ENCODE measurements around the gene KDELR3. TPM values are rescaled to one million over a fixed set of nuclear protein-coding genes. Genes with fewer than 3 reads are reported as not detected.

KDELR3 gene
- total RNA-seq, 1 experiment from 2014 or later, result 33.1 TPM

- CTCF ChIA-PET, result interaction anchor here (1.5 kb wide), 1 partner anchor 48 kb away, joined by 5 read pairs; no protein-coding TSS in a partner anchor
- ATAC-seq (no peak), DNase-seq (ENCODE audit: low read depth, low spot score) (no peak)
- intact Hi-C loops (cut with micrococcal nuclease), result no loop called here
- RAD21 ChIA-PET (ENCODE audit: low non-redundant PET in 1 of 2, low total read pairs in 2 of 2, uncharacterized antibody in 2 of 2, unreplicated experiment in 2 of 2), result no interaction called here
- POLR2A ChIA-PET, result no interaction called here
- Histone ChIP-seq H2AFZ (ENCODE audit: low read depth, low read length, poor library complexity, severe bottlenecking) (no peak overlapping the region), H3K79me2 (ENCODE audit: insufficient read depth, low read length) (no peaks in the 10 kb centered on the region), H3K4me1 (ENCODE audit: control insufficient read depth in 1 of 2, insufficient read depth in 2 of 2, low read length in 2 of 2) (no peaks in the 10 kb centered on the region), H3K27ac (ENCODE audit: low read depth, low read length) (no peak overlapping the region), H3K9me2 (ENCODE audit: insufficient read depth) (no peaks in the 10 kb centered on the region), H3K4me3 (replicated peaks in 1 of 2; ENCODE audit: low read depth in 1 of 2, low read length in 2 of 2) (no peak overlapping the region), H3K36me3 (ENCODE audit: control insufficient read depth in 1 of 2, insufficient read depth in 2 of 2, low read length in 2 of 2) (no peaks in the 10 kb centered on the region), H4K20me1 (ENCODE audit: insufficient read depth) (no peaks in the 10 kb centered on the region), H3K4me2 (ENCODE audit: low read length) (no peak overlapping the region), H3K9ac (ENCODE audit: low read length) (no peak overlapping the region), H3K27me3 (ENCODE audit: insufficient read depth, low read length) (no peaks in the 10 kb centered on the region), H3K9me3 (ENCODE audit: control insufficient read depth in 1 of 2, insufficient read depth in 1 of 2, low read depth in 1 of 2, low read length in 2 of 2) (no peaks in the 10 kb centered on the region)
- TF ChIP-seq SP1 (IDR thresholded peaks at IDR 0.05; ENCODE audit: low read depth) (no peak), FOSL1 (IDR thresholded peaks at IDR 0.05; ENCODE audit: low read depth) (no peak), POLR2A (IDR thresholded peaks at IDR 0.05; ENCODE audit: borderline replicate concordance, extremely low read depth, insufficient read depth, insufficient read length) (no peak), EZH2 (IDR thresholded peaks at IDR 0.05) (no peak), CBX3 (IDR thresholded peaks at IDR 0.05; ENCODE audit: low read depth) (no peak), EZH2phosphoT487 (IDR thresholded peaks at IDR 0.05; ENCODE audit: borderline replicate concordance) (no peak), RAD21 (IDR thresholded peaks at IDR 0.05; ENCODE audit: low read depth) (no peak), ZNF274 (IDR thresholded peaks at IDR 0.05; ENCODE audit: low read depth, low read length) (no peak), ZFX (IDR thresholded peaks at IDR 0.05) (no peak), POLR2AphosphoS5 (IDR thresholded peaks at IDR 0.05; ENCODE audit: low read depth, low read length) (no peak), CEBPB (IDR thresholded peaks at IDR 0.05; ENCODE audit: low read depth) (no peak), REST (IDR thresholded peaks at IDR 0.05; ENCODE audit: low read depth) (no peak), YY1 (IDR thresholded peaks at IDR 0.05; ENCODE audit: extremely low read depth, insufficient replicate concordance, low read depth, low read length) (no peak), ZBTB33 (IDR thresholded peaks at IDR 0.05; ENCODE audit: extremely low read depth, insufficient replicate concordance, low read length) (no peak), MAX (IDR thresholded peaks at IDR 0.05) (no peak), TCF7L2 (IDR thresholded peaks at IDR 0.05; ENCODE audit: borderline replicate concordance, extremely low read depth, insufficient read depth, insufficient read length) (no peak)
- BruUV-seq (replicated peaks), result no TSS peak
Observed at GRCh38 chr22:38523029-38523428, 55.1 kb downstream of the KDELR3 start.

Measured in HCT116 (cell line).